Skeletal muscle tissue (tissue), 4 donors: ENCODE data around the gene NLK. TPM values are rescaled to one million over a fixed set of nuclear protein-coding genes. Genes with fewer than 3 reads are reported as not detected.
A peak's percentile ranks its signal among the peaks of the same experiment; 100 is the strongest.
"Not testable (repeated sequence)": the region's sequence is repeated elsewhere in the genome, so short reads cannot be mapped to it uniquely, and the experiment has no call there.

ENCODE experiments used
- H3K27ac ChIP-seq: one replicate; pipeline ENCODE4 v1.7.0; 2013; ENCODE audit warnings: mild to moderate bottlenecking, low read depth, low read length, inconsistent platforms
- H3K27me3 ChIP-seq, 3 donors: one replicate each; pipeline ENCODE4 v1.7.0; 2013; ENCODE audit warnings: low read length in 3 of 3; ENCODE audit not compliant: control insufficient read depth in 3 of 3, insufficient read depth in 3 of 3
- H3K36me3 ChIP-seq, 3 donors: one replicate each; pipeline ENCODE4 v1.7.0; 2013; ENCODE audit warnings: low read length in 3 of 3; ENCODE audit not compliant: control insufficient read depth in 3 of 3, insufficient read depth in 3 of 3
- H3K4me1 ChIP-seq, 3 donors: one replicate each; pipeline ENCODE4 v1.7.0; 2013; ENCODE audit warnings: low read length in 3 of 3, mild to moderate bottlenecking in 3 of 3; ENCODE audit not compliant: control insufficient read depth in 3 of 3, insufficient read depth in 3 of 3
- H3K4me3 ChIP-seq, 3 donors: one replicate each; pipeline ENCODE4 v1.7.0; 2013; ENCODE audit warnings: low read length in 3 of 3
- H3K9ac ChIP-seq, 3 donors: one replicate each; pipeline ENCODE4 v1.7.0; 2013; ENCODE audit warnings: low read length in 3 of 3, mild to moderate bottlenecking in 3 of 3, moderate library complexity in 2 of 3, low read depth in 1 of 3
- H3K9me3 ChIP-seq, 3 donors: one replicate each; pipeline ENCODE4 v1.7.0; 2013; ENCODE audit warnings: low read length in 3 of 3; ENCODE audit not compliant: control insufficient read depth in 3 of 3
- total RNA-seq: library from RNA; depleted of rRNA; stranded (reverse); fragments of >200 nt; gene quantifications from one replicate; pipeline ENCODE4 v1.2.3, GENCODE V29; 2014
- donor health status: Osteomylitis.

The NLK gene
- total RNA-seq, 1 donor from 2014 or later: 14.6 TPM

DNA sequence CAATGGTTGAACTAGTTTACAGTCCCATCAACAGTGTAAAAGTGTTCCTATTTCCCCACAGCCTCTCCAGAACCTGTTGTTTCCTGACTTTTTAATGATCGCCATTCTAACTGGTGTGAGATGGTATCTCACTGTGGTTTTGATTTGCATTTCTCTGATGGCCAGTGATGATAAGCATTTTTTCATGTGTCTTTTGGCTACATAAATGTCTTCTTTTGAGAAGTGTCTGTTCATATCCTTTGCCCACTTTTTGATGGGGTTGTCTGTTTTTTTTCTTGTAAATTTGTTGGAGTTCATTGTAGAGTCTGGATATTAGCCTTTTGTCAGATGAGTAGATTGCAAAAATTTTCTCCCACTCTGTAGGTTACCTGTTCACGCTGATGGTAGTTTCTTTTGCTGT, 6.6 kb upstream of the NLK start:
- not testable (repeated sequence) for H3K27ac ChIP-seq, H3K4me3 ChIP-seq, H3K36me3 ChIP-seq, H3K27me3 ChIP-seq, H3K9ac ChIP-seq, H3K4me1 ChIP-seq, H3K9me3 ChIP-seq

GRCh38 chr17:28038802-28039201, 3.7 kb upstream of the NLK start:
- no peak overlapping the region for H3K4me3 ChIP-seq
- H3K27ac ChIP-seq: no peak overlapping the region
- no peaks in the 10 kb centered on the region for H3K27me3 ChIP-seq

GRCh38 chr17:28039251-28039650, 3.2 kb upstream of the NLK start:
- peaks cover 4 to 19% (median 9%) of the 10 kb centered on the region in 3 donors for H3K4me1 ChIP-seq
- H3K9me3 ChIP-seq: no peaks in the 10 kb centered on the region
- no peaks in the 10 kb centered on the region for H3K27me3 ChIP-seq
- H3K36me3 ChIP-seq: peaks cover 0 to 3% (median 0%) of the 10 kb centered on the region in 3 donors
- no peak overlapping the region for H3K27ac ChIP-seq
- no peak overlapping the region for H3K9ac ChIP-seq
- H3K4me3 ChIP-seq: no peak overlapping the region

More at GRCh38 chr17:28038802-28039201, 3.7 kb upstream of the NLK start:
- Histone ChIP-seq H3K36me3 (peaks cover 0 to 3% (median 0%) of the 10 kb centered on the region in 3 donors), H3K9me3 (no peaks in the 10 kb centered on the region), H3K9ac (no peak overlapping the region), H3K4me1 (peaks cover 4 to 18% (median 9%) of the 10 kb centered on the region in 3 donors)

GRCh38 chr17:28040406-28040805, 2.1 kb upstream of the NLK start:
- Histone ChIP-seq H3K4me3 (peak overlapping the region; percentile 33 to 81 (median 67)), H3K36me3 (peaks cover 0 to 3% (median 0%) of the 10 kb centered on the region in 3 donors), H3K4me1 (peaks cover 8 to 22% (median 9%) of the 10 kb centered on the region in 3 donors), H3K9me3 (no peaks in the 10 kb centered on the region), H3K27ac (no peak overlapping the region), H3K9ac (no peak overlapping the region), H3K27me3 (no peaks in the 10 kb centered on the region)

GRCh38 chr17:28041068-28041843, 1.2 kb upstream of the NLK start:
- Histone ChIP-seq H3K9ac (peak overlapping the region in 2 of 3 donors; percentile 83 to 85), H3K27ac (peak overlapping the region; percentile 69), H3K4me1 (peaks cover 9 to 22% (median 12%) of the 10 kb centered on the region in 3 donors), H3K9me3 (no peaks in the 10 kb centered on the region), H3K4me3 (peak overlapping the region; percentile 67 to 81 (median 80)), H3K27me3 (no peaks in the 10 kb centered on the region), H3K36me3 (peaks cover 0 to 3% (median 0%) of the 10 kb centered on the region in 3 donors)

- Histone ChIP-seq H3K9ac (peak overlapping the region; percentile 80 to 85 (median 83)), H3K27me3 (no peaks in the 10 kb centered on the region), H3K4me3 (peak overlapping the region; percentile 80 to 81 (median 80)), H3K9me3 (no peaks in the 10 kb centered on the region), H3K27ac (peak overlapping the region; percentile 69), H3K36me3 (peaks cover 0 to 3% (median 0%) of the 10 kb centered on the region in 3 donors), H3K4me1 (peaks cover 9 to 22% (median 12%) of the 10 kb centered on the region in 3 donors)
Observed at GRCh38 chr17:28041844-28042656, 427 bp upstream of the NLK start.

- Histone ChIP-seq H3K36me3 (peaks cover 0 to 3% (median 0%) of the 10 kb centered on the region in 3 donors), H3K9ac (no peak overlapping the region), H3K4me3 (peak overlapping the region; percentile 8 to 80 (median 80)), H3K9me3 (no peaks in the 10 kb centered on the region), H3K27ac (no peak overlapping the region), H3K4me1 (peaks cover 9 to 22% (median 12%) of the 10 kb centered on the region in 3 donors), H3K27me3 (no peaks in the 10 kb centered on the region)
Observed at GRCh38 chr17:28042721-28043291, 329 bp downstream of the NLK start.

GRCh38 chr17:28043296-28043695, 819 bp downstream of the NLK start:
- Histone ChIP-seq H3K27ac (no peak overlapping the region), H3K4me3 (peak overlapping the region; percentile 8 to 80 (median 10)), H3K4me1 (peaks cover 9 to 22% (median 12%) of the 10 kb centered on the region in 3 donors), H3K36me3 (peaks cover 0 to 3% (median 0%) of the 10 kb centered on the region in 3 donors), H3K27me3 (no peaks in the 10 kb centered on the region), H3K9me3 (no peaks in the 10 kb centered on the region), H3K9ac (no peak overlapping the region)

GRCh38 chr17:28043741-28044140, 1.3 kb downstream of the NLK start:
- no peaks in the 10 kb centered on the region for H3K9me3 ChIP-seq
- no peak overlapping the region for H3K4me3 ChIP-seq
- peaks cover 9 to 22% (median 12%) of the 10 kb centered on the region in 3 donors for H3K4me1 ChIP-seq
- peaks cover 0 to 3% (median 0%) of the 10 kb centered on the region in 3 donors for H3K36me3 ChIP-seq
- H3K9ac ChIP-seq: no peak overlapping the region
- H3K27me3 ChIP-seq: no peaks in the 10 kb centered on the region
- no peak overlapping the region for H3K27ac ChIP-seq
